Measurements from ENCODE around the gene USP25.

Gene USP25

DNA sequence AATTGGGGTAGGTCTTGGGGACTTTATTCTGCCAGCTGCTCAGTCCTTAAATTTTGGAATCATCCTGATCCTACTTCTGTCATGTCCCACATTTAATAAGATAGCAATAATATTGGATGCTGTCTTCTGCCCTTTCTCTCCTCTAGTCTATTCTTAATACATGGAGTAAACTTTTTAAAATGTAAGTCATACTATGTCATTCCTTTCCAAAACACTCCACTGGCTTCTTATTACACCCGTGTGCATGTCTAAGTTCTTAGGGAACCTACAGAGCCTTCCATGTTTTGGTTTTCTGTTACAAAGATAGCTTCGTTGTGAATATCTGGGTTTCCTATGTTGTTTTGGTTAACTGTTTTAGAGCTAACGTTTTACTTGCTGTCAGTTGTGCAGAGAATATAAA is 35.1 kb downstream of the USP25 start:
- DNase-seq = no peak

DNA sequence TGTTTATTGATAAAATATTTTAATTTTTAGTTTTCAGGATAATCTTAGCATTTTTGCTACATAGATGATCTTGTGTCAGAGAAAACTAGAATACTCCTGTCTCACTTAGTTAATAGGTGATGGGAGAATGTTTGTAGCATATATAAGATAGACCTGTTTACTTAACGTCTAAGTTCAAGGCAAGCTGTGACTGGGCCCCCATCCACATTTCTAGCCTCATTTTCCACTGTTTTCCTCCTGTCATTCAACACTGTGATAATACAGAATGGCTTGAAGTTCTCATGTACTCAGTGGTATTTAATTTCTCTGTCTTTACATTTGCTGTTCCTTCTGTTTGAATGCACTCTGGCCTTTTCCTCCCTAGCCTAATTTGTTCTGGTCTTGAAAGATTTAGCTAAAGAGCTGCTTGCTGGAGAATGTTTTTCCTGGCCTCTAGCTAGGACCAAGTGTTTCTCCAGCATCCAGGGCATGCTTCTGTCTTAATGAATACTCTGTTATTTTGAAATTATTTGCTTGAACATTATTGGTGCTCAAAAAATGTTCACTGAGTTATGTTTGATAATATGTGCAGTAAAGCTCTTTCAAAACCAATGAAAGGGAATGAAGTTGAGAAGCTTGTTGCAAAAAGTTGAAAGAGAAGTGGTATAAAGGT is 37.3 kb downstream of the USP25 start:
- no peak for DNase-seq

DNA sequence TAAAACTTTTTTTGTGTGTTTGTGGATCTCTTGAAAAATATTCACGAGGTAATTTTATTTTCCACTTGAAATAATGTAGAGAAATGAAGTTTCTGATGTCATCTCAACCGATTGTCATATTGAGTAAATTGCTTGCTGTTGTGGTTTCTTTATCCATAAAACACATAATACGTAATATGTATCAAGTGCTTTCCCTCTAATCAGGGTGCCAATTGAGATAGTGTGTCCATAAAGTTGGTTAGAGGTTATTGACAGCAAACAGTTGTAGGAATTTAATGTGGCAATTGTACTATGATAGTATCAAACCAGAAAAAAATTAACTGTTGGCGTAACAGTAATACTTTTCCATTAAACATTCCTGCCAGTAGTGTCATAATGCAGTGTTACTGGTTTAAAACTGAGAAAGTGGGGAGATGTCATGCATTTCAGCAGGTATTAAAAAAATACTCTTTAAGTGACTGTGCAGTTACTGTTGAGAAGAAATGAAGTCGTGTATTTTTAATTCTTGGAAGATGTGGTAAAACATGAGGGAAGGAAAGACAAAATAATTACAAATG is 38.3 kb downstream of the USP25 start:
- no peak for DNase-seq

DNA sequence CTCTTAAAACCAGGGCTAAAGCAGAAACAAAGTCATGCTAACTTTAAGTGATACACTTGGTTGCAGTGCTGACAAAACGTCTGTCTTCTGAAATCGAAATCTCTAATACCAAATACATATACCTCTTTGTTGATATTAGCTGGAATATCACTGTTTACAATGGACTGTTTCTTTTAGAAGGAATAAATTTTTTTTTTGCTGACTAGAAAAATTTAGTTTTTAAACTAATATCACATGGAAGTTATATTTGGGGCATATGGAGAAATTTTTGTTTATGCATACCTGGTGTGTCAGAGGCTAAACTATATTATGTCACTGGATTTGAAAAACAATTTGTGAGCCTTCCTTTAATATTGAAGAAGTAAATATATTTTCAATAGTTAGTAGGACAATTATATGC is 39.1 kb downstream of the USP25 start:
- no peak for DNase-seq

DNA sequence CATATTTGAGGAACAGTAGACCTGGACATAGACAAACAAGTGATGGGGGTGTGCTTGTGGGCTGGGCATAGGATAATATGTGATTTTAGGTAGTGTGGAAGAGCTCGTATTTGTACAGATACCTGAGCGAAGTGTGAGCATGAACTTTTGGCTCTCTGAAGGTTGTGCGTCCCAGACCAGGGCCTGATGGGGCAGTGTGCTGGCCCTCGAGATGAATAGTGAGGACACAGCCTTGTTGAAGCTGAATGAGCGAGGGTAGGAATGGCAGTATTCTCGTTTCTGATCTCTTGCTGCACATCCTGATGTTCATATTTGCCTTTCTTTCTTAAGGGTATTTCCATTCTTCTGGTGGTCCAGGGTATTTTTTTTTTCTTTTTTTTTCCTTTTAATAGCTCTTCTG is 41.5 kb downstream of the USP25 start:
- no peak for DNase-seq

DNA sequence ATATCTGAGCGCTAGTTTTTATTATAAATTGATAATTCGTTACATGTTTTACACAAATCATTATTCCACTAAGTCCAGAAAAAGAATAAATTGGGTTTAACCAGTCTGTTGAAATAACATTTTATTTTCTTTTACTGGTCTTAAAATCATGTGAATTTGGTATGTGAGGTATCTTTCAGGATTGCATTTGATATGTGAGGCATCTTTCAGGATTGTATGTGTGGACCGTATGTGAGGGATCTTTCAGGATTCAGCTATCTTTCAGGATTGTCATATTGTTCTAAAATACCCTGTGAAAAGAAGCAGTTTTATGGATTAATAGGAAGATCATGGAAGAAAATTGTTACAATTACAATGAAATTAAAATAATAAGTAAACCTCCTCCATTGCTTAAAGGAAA is 42.9 kb downstream of the USP25 start:
- no peak for DNase-seq

DNA sequence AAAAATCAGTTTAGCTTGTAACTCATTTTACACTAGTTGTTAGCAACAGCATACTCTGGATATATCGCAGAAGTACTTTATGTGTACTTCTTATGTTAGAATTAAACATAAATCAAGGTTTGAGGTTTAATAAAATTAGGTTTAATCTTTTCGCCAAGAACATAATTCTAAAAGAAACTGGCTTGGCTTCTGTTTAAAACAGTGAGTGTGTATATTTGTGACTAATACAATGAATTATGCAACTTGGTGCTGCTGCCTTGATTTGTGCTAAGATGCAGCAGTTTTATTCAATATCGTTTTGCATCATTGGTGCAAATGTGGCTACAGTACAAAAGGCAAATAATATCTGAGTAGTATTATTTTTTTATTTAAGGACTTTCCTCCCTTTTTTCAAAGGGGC is 44.8 kb downstream of the USP25 start:
- no peak for DNase-seq

DNA sequence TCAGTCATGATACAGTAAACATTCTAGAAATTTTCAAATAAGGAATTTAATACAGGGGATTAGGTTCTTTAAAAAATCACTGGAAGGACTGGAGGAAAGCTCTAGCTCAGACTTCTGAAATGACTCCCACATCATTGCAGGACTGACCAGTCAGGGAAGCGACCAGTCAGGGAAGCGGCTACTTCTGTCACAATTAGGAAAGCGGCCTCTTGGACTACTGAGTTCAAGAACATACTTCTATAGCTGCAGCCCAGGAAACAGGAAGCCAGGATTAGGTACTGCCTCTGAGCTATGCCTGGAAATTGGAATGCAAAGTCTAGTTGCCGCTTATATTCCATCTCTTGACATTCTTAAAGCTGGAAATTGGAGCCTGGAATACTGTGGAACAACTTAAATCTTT is 45.5 kb downstream of the USP25 start:
- DNase-seq = no peak

DNA sequence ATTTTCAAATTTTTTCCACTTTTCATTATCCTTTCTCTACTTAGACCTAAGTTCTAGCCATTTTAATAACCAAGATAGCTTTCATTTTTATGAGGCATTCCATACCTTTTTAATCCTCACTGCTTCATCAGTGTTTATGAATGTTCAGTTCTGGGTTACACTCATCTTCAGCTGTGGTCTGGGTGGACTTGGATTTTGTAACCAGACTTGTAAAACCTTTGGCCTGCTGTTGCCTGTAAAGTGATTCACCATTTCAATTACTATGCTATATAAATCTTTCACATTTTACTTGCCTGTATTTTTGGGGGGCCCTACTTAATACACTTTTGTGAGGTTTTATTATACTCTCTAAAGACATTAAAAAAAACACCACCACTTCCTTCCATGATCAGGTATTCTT is 46.2 kb downstream of the USP25 start:
- no peak for DNase-seq

DNA sequence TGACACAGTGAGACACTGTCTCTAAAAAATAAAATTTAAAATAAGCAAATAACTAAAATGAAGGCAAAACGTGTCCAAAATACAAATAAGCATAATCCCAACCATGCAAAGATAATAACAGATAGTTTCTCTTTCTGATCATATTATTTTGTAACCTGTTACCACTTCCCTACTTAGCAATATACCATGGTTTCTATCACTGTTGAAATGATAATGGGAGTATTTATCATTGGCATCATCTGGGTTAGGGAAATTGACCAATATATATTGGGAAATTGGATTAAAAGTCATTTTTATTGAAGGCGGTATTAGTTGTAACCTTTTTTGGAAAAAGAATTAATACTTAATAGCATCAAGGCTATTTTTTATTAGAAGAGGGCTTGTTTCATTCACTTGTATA is 47.0 kb downstream of the USP25 start:
- no peak for DNase-seq

DNA sequence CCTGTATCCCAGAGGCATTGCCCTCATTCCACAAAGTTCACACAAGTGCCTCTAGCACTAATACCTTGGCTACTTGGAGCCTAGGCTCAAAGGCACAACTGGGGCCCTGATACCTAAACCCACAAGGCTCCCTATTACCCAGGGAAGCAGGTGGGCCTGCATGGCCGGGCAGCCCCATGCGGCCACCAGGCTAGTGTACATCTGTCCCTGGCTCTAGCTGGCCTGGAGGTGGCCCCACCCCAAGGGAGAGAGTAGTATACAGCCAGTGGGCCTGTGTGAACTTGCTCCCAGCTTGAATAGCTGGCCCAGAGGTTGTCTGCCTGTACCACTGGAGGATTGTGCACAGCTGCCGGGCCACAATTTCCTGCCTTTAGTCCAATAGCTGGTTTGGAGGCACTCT is 52.2 kb downstream of the USP25 start:
- no peak for DNase-seq

DNA sequence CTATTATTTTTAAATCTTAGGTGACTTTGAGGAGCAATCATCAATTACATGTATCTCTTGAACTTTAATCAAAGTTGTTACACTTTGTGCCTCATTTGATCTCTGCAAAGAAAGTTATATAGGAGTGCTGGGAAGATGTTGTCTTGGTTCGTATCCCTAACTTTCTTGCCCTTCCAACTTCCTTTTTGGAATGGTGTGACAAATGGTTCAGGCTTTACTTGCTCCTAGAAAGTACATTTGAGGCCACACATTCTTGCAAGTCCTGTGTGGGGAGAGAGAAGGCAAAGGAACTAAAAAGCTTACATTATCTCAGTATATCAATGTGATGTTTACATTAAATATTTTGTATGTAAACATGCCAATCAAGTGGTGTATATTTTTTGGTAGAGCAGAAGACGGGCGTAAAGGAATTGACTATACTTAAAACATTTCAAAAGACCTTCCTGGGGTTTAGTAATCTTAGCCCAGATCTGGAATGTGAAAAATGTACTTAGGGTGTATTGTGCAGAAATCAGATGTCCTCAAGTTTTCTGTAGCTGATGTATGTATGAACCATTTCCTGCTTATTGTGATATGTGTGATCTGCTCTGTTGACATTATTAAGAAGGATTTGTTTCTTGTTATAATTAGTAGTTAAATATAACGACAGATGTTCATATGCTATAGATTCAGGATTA is 59.2 kb downstream of the USP25 start:
- no peak for DNase-seq

DNA sequence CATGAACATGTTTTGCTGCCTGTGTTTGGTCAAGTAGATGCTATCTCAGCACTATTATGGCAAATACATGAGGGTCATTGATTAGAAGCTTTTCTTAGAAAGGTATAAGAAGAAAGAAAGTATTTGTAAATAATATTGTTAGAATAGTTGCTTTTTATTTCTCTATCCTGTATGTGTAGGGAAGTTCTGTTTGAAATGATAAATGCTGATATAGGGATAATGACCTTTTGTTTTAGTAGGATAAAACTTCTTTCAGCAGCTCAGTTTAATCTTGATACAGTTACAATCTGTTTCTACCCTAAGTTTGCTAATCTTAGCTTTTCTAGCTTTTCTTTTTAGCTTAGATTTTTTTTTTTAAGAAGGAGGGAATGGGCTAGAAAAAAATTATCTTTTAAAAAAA is 63.3 kb downstream of the USP25 start:
- no peak for DNase-seq

DNA sequence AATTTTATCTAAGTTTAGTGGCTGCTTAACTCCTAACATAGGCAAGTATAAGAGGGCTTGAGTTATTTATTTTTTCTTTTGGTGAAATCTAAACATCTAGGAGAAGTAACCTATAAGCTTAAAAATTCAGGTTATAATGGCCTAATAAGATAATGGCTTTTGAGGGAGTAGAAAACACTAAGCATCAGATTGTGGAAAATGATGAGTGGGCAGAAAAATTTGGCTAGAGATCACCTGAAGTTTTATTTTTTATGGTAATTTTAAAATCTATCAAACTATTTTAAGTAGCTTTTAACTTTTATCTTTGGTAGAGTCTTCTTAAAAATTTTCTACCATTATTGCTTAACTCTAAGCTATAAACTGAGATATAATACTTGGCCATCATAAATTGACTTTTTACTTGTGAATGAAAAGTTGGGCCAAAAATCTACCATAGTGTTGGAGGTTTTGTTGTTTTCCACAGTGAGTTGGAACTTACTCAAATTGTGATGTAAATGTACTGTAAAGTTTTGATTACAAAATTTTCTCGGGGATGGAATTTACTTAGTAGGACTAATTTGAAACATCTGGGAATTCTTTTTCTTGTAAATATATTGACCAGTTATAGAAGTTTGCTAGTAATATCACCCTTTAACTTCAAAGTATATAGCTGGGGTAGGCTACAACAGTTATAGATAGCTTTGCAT is 63.9 kb downstream of the USP25 start:
- no peak for DNase-seq

DNA sequence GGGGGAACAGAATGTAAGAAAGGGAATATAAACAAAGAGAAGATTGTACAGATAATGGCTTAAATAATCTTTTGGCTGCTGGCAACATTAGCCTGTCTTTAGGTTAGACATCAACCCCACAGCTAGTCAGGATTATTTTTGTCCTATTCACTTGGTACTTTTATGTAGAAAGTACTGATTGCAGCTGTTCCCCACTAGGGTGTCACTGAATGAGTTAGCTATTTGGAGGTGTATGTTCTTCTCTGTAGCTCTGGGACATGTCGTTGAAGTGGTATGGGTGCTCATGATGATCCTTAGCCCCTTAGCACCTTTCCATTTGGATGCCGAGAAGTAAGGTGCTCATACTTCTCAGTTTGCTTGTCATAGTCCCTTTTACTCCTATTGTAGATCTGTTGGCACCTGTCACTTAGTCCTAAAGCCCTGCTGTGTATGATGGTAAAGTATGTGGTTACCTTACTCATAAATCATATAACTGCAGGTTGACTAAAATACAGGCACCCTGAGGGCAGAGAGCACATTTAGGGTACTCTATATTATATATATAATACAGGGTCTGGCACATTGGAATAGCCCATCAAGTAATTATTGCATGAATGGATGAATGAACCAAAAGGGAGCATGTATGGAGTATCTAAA is 64.6 kb downstream of the USP25 start:
- no peak for DNase-seq

DNA sequence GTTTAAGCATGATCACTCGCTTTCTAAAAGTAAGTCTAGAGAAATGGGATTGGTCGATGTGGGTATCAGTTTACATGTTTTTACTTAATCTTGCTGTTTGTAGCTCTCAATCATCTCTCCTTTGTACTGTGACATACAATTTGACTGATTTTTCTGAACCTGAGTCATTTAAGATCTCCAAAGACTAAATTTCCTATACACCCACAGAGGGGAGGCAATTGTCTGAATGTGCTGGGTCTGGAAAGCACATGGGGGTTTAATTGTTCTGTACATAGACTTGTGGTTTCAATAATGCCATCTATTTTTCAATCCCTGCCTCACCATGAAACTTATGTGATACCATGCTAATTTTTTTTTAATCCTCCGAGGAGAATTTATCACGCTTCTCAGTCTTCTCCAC is 65.8 kb downstream of the USP25 start:
- DNase-seq = no peak

DNA sequence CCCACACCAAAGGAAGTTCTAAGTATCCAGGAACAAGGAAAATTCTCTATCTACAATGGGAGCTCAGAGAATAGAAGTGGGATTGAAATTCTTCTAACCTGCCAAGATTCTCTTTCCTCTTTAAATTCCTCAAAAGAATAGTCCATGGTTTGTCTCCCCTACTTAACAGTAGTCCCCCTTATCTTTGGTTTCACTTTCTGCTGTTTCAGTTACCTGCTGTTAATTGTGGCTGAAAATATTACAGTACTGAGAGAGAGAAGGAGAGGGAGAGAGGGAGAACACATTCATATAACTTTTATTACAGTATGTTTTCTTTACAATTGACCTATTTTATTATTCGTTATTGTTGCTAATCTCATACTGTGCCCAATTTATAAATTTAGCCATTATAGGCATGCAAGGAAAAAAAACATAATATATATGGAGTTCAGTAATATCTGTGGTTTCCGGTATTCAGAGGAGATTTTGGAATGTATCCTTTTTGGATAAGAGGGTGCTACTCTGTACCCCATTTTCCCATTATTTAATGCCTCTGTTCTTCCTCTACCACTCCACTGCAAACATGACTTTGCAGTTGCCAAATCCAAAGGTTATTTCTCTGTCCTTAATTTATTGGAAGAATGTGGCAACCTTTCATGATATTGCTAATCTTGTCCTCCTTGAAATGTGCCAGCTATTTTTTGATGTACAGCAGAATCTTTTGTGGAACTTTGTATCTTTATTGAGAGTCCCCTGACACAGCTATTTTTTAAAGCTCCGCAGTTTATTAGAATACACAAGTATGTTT is 68.0 kb downstream of the USP25 start:
- DNase-seq = no peak

DNA sequence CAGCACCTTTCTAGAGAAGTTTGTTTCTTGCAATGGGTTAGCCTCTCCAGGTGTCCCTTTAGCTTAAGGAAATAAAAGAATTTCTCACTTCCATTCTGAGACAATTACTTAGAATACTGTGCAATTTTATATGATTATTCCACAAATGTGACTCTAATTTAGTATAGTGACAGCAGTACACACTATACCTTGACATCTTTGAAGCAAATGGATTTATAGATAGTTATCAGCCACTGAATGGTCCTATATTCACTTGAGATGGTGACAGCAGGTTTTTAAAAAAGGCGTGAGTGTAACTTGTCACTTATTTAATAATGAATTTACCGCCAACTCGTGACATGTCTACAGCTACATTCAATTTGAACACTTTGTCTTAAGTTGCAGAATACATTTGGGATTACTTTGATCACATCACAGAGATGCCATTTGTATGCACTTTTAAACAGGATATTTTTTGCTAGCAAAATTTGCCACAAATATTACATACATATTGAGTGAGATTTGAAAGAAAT is 71.6 kb downstream of the USP25 start:
- no peak for DNase-seq

DNA sequence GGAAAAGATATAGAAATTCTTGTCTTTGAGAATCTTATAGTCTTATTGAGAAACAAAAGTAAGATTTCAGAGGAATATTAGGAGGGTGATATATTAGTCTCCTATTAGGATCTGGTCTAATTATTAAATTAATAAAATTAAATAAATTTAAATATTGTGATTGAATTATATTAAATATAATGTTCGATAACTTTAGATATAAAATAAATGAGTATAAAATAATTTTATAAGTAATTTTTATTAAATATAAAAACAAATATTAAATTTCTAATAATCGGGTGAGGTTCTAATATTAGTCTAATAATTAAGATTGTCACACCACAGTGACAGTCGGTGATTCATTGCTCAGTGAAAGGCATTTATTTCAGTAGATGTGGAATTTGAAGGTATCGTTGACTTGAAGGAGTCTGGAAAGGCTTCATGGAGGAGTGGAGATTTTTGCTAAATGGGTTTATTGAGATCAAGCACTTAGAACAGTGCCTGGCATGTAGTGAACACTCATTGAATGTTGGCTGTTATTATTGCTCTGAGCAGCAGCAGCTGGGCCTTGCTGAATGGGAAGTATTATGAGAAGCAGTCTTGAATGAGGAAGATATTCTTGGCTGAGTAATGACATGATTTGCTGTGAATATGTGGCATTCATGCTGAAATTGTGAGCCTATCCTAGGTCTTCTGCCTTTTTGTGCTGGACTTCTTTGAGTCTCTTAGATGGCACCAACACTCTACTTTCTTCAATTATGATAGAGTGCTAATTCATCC is 74.6 kb downstream of the USP25 start:
- no peak for DNase-seq

DNA sequence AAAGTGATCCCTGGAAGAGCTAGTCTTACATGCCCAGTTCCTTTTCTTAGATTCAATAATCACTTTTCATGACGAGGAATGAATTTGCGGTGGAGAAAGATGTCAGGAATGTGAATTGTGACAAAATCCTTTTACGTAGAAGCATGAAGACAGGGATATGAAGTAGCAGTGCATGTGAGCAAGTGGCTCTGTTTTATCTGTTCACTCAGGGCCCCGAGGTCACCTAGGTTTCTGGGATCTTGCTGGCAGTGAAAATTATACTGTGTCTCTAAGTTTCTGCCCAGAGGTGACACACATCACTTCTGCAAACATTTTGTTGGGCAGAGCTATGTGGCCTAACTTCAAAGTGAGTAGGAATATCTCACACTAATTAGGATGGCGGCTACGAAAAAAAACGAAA is 79.3 kb downstream of the USP25 start:
- DNase-seq = no peak

DNA sequence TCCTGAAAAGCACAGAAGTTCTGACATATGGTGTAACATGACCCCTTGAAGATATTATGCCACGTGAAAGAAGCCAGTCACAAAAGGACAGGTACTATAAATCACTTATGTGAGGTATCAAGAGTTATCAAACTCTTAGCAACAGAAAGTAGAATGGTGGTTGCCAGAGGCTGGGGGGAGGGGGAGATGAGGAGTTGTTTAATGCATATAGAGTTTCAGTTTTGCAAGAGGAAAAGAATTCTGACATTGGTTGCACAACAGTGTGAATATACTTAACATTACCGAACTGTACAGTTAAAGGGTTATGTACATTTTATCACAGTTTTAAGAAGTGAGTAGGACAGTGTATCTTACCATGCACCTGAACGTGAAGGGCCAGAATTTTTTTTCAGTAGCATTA is 80.0 kb downstream of the USP25 start:
- no peak for DNase-seq

DNA sequence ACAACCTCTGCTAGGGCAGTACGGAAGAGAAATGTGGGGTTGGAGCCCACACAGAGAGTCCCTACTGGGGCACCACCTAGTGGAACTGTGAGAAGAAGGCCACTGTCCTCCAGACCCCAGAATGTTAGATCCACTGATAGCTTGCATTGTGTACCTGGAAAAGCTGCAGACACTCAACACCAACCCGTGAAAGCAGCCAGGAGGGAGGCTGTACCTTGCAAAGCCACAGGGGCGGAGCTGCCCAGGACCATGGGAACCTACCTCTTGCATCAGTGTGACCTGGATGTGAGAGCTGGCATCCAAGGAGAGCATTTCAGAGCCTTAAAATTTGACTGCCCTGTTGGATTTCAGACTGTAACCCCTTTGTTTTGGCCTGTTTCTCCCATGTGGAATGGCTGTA is 85.5 kb downstream of the USP25 start:
- no peak for DNase-seq
